ENCODE data around the gene KRT6C. TPM values are rescaled to one million over a fixed set of nuclear protein-coding genes. Genes with fewer than 3 reads are reported as not detected.

KRT6C gene
- total and polyA plus RNA-seq, 2 donors from 2014 or later: not detected

DNA sequence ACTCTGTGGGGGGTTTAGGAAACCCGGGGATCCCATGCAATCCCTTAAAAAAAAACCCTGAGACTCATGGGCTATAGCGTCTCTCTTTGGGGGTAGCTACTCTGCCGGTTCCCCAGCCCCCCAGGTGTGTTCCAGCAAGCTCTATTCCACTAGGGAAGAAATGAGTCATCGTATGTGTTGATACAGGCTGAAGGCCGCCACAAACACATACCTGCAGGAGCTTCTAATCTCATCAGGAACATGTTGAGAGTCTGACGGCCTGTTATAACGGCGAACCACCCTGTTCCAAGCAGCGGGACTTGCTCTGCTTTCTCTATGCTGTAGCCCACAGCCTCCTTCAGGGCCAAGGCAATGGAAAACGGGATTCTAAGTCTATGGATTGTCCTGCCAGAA is 47.6 kb upstream of the KRT6C start:
- intact Hi-C loops (cut with DNase I): no loop called here
- Histone ChIP-seq H3K36me3 (ENCODE audit: control insufficient read depth in 2 of 3, insufficient read depth in 3 of 3, low read length in 3 of 3) (no peaks in the 10 kb centered on the region), H3K27me3 (ENCODE audit: control insufficient read depth, insufficient read depth, low read length) (no peaks in the 10 kb centered on the region), H3K9ac (ENCODE audit: low read length in 3 of 3) (no peak overlapping the region), H3K4me3 (ENCODE audit: low read length in 3 of 3) (no peak overlapping the region), H3K9me3 (ENCODE audit: control insufficient read depth in 2 of 3, insufficient read depth in 1 of 3, low read length in 3 of 3) (no peaks in the 10 kb centered on the region), H3K27ac (ENCODE audit: low read depth in 2 of 2, low read length in 2 of 2) (no peak overlapping the region), H3K4me1 (ENCODE audit: control insufficient read depth in 2 of 3, insufficient read depth in 2 of 3, low read depth in 1 of 3, low read length in 3 of 3) (no peaks in the 10 kb centered on the region)
- FAIRE-seq (no peak), DNase-seq (peak in 1 of 5 donors; percentile 14)
- TF ChIP-seq, protein P1, sequence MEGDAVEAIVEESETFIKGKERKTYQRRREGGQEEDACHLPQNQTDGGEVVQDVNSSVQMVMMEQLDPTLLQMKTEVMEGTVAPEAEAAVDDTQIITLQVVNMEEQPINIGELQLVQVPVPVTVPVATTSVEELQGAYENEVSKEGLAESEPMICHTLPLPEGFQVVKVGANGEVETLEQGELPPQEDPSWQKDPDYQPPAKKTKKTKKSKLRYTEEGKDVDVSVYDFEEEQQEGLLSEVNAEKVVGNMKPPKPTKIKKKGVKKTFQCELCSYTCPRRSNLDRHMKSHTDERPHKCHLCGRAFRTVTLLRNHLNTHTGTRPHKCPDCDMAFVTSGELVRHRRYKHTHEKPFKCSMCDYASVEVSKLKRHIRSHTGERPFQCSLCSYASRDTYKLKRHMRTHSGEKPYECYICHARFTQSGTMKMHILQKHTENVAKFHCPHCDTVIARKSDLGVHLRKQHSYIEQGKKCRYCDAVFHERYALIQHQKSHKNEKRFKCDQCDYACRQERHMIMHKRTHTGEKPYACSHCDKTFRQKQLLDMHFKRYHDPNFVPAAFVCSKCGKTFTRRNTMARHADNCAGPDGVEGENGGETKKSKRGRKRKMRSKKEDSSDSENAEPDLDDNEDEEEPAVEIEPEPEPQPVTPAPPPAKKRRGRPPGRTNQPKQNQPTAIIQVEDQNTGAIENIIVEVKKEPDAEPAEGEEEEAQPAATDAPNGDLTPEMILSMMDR (IDR thresholded peaks at IDR 0.05; ENCODE audit: borderline replicate concordance, extremely low read depth, insufficient read depth): no peak

DNA sequence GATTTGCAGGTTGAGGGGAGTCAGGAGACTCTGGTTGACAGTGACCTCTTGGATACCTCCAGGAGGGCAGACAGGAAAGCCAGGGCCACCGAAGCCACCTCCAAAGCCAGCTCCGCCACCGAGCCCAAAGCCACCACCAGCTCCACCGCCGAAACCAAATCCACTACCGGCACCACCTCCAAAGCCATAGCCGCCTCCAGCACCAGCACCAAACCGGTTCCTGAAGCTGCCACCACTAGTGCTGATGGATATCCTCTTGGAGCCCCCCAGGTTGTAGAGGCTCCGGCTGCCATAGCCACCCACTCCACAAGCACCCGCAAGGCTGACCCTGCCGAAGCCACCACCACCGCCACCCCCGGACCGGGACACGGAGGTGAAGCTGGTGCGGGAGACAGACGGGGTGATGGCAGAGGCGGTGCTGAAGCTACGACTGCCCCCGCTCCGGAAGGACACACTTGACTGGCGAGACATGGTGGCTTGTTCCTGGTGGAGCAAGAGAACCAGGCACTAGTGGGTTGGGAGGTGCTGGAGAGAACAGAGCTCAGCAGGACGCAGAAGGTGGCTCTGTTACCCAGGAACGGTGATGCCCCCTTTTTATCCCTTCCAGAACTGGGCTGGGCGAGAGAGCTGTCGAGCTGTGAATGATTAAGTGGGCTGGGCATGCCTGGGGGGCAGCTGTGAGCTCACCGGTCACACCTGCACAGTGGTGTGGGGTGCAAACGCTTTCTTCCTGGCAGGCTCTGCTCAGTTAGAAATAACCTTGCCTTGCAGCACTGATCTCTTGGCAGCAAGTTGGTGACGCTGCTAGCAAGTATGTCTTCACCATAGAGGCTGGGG is 46.4 kb upstream of the KRT6C start, which contains the start of gene KRT5:
Gene KRT5, minus strand, starts transcription at position 569 of the 837 bp plus-strand sequence. Its CDS starts 98 bp downstream, at position 471.
- intact Hi-C loops (cut with DNase I): no loop called here
- no peaks in the 10 kb centered on the region for H3K9me3 ChIP-seq (ENCODE audit: control insufficient read depth in 2 of 3, insufficient read depth in 1 of 3, low read length in 3 of 3)
- no peaks in the 10 kb centered on the region for H3K4me1 ChIP-seq (ENCODE audit: control insufficient read depth in 2 of 3, insufficient read depth in 2 of 3, low read depth in 1 of 3, low read length in 3 of 3)
- peak in 3 of 5 donors; percentile 14 to 67 (median 15) for DNase-seq
- no peak within 1 kb of the TSS for H3K27ac ChIP-seq (ENCODE audit: low read depth in 2 of 2, low read length in 2 of 2)
- no peak within 1 kb of the TSS for H3K4me3 ChIP-seq (ENCODE audit: low read length in 3 of 3)
- no peaks in the 10 kb centered on the region for H3K36me3 ChIP-seq (ENCODE audit: control insufficient read depth in 2 of 3, insufficient read depth in 3 of 3, low read length in 3 of 3)
- FAIRE-seq: no peak
- TF ChIP-seq, protein P1 (IDR thresholded peaks at IDR 0.05; ENCODE audit: borderline replicate concordance, extremely low read depth, insufficient read depth): no peak
- H3K27me3 ChIP-seq (ENCODE audit: control insufficient read depth, insufficient read depth, low read length): no peaks in the 10 kb centered on the region
- H3K9ac ChIP-seq (ENCODE audit: low read length in 3 of 3): no peak within 1 kb of the TSS

DNA sequence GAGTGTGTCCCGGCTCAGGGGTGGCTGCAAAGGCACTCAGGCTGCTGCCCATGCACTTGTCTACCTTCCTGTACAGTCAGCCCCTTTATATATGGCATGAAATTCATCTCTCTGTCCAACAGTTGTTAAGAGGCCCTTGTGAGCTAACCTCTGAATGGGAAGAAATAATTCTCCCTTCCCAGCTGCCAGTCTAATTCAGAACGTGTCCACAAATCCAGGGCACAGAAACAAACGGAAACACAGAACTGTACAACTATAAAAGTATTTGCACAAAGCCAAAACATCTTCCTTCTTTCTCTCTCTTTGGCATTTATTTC is 45.7 kb upstream of the KRT6C start:
- intact Hi-C loops (cut with DNase I): no loop called here
- H3K27ac ChIP-seq (ENCODE audit: low read depth in 2 of 2, low read length in 2 of 2): no peak overlapping the region
- H3K4me3 ChIP-seq (ENCODE audit: low read length in 3 of 3): no peak overlapping the region

More for the DNA sequence above, 45.7 kb upstream of the KRT6C start:
- H3K27me3 ChIP-seq (ENCODE audit: control insufficient read depth, insufficient read depth, low read length): no peaks in the 10 kb centered on the region
- H3K9ac ChIP-seq (ENCODE audit: low read length in 3 of 3): no peak overlapping the region
- H3K9me3 ChIP-seq (ENCODE audit: control insufficient read depth in 2 of 3, insufficient read depth in 1 of 3, low read length in 3 of 3): no peaks in the 10 kb centered on the region
- TF ChIP-seq, protein P1 (IDR thresholded peaks at IDR 0.05; ENCODE audit: borderline replicate concordance, extremely low read depth, insufficient read depth): no peak
- no peaks in the 10 kb centered on the region for H3K4me1 ChIP-seq (ENCODE audit: control insufficient read depth in 2 of 3, insufficient read depth in 2 of 3, low read depth in 1 of 3, low read length in 3 of 3)
- FAIRE-seq: no peak
- no peak for DNase-seq
- H3K36me3 ChIP-seq (ENCODE audit: control insufficient read depth in 2 of 3, insufficient read depth in 3 of 3, low read length in 3 of 3): no peaks in the 10 kb centered on the region

All from kidney (tissue), 14 donors.